ENCODE data around the gene SNX14. TPM values are rescaled to one million over a fixed set of nuclear protein-coding genes. Genes with fewer than 3 reads are reported as not detected.

Gene SNX14
- total and polyA plus RNA-seq, 12 donors = 21.3 to 52.5 (median 28.5) TPM

- WGBS, 2 donors = 76 to 86% methylated on average over 1 of the region's 1 CpG
- Histone ChIP-seq H3K9me3 (peaks cover 0 to 40% (median 11%) of the 10 kb centered on the region in 11 donors), H3K4me1 (peaks cover 0 to 54% (median 32%) of the 10 kb centered on the region in 9 donors), H3K4me3 (no peak overlapping the region), H3K27me3 (no peaks in the 10 kb centered on the region), H3K36me3 (peaks cover 0 to 17% (median 0%) of the 10 kb centered on the region in 9 donors), H3K27ac (peak overlapping the region in 3 of 10 donors; percentile 12 to 35 (median 34))
- peak; percentile 49 to 96 (median 88) for ATAC-seq
- TF ChIP-seq CTCF (IDR thresholded peaks at IDR 0.05) = no peak
- peak in 1 of 2 donors; percentile 45 for DNase-seq
- intact Hi-C loops (cut with DNase I) = no loop called here
Observed at GRCh38 chr6:85580878-85581267, 12.8 kb downstream of the SNX14 start.

- Histone ChIP-seq H3K27ac (peak overlapping the region in 3 of 10 donors; percentile 12 to 35 (median 34)), H3K9me3 (peaks cover 0 to 40% (median 11%) of the 10 kb centered on the region in 11 donors), H3K36me3 (peaks cover 0 to 17% (median 0%) of the 10 kb centered on the region in 9 donors), H3K27me3 (no peaks in the 10 kb centered on the region), H3K4me1 (peaks cover 0 to 60% (median 35%) of the 10 kb centered on the region in 9 donors), H3K4me3 (no peak overlapping the region)
- DNase-seq (no peak), ATAC-seq (peak in 6 of 8 donors; percentile 7 to 49 (median 23))
- no peak for TF ChIP-seq CTCF (IDR thresholded peaks at IDR 0.05)
- intact Hi-C loops (cut with DNase I) = no loop called here
- WGBS, 2 donors = 83 to 91% methylated on average over 5 of the region's 5 CpGs
Observed at GRCh38 chr6:85580118-85580877, 13.4 kb downstream of the SNX14 start.

- Histone ChIP-seq H3K4me1 (peaks cover 0 to 66% (median 37%) of the 10 kb centered on the region in 9 donors), H3K27ac (no peak overlapping the region)
- WGBS, 2 donors = 75 to 85% methylated on average over 4 of the region's 4 CpGs
Observed at GRCh38 chr6:85579581-85579980, 14.1 kb downstream of the SNX14 start.

GRCh38 chr6:85576476-85576875, 17.2 kb downstream of the SNX14 start:
- ATAC-seq (no peak), DNase-seq (no peak)
- Histone ChIP-seq H3K27ac (no peak overlapping the region), H3K36me3 (peaks cover 0 to 28% (median 4%) of the 10 kb centered on the region in 9 donors), H3K27me3 (no peaks in the 10 kb centered on the region), H3K4me1 (peaks cover 0 to 68% (median 37%) of the 10 kb centered on the region in 9 donors), H3K9me3 (peaks cover 0 to 5% (median 0%) of the 10 kb centered on the region in 11 donors), H3K4me3 (no peak overlapping the region)
- no peak for TF ChIP-seq CTCF (IDR thresholded peaks at IDR 0.05)
- 43 to 45% methylated on average over 2 of the region's 2 CpGs for WGBS, 2 donors
- intact Hi-C loops (cut with DNase I) = no loop called here

More at GRCh38 chr6:85579581-85579980, 14.1 kb downstream of the SNX14 start:
- TF ChIP-seq CTCF (IDR thresholded peaks at IDR 0.05) = no peak
- no peaks in the 10 kb centered on the region for H3K27me3 ChIP-seq
- peaks cover 0 to 17% (median 0%) of the 10 kb centered on the region in 9 donors for H3K36me3 ChIP-seq
- DNase-seq (no peak), ATAC-seq (peak in 1 of 8 donors; percentile 23)
- no peak overlapping the region for H3K4me3 ChIP-seq
- intact Hi-C loops (cut with DNase I) = no loop called here
- peaks cover 0 to 35% (median 11%) of the 10 kb centered on the region in 11 donors for H3K9me3 ChIP-seq

Measured in heart right ventricle (tissue), 16 donors.